ENCODE data around the gene TAF11L14. TPM values are rescaled to one million over a fixed set of nuclear protein-coding genes. Genes with fewer than 3 reads are reported as not detected.

The TAF11L14 gene
- total and polyA plus RNA-seq, 2 of the 4 experiments (the other 2 are of a cell fraction): not detected

DNA sequence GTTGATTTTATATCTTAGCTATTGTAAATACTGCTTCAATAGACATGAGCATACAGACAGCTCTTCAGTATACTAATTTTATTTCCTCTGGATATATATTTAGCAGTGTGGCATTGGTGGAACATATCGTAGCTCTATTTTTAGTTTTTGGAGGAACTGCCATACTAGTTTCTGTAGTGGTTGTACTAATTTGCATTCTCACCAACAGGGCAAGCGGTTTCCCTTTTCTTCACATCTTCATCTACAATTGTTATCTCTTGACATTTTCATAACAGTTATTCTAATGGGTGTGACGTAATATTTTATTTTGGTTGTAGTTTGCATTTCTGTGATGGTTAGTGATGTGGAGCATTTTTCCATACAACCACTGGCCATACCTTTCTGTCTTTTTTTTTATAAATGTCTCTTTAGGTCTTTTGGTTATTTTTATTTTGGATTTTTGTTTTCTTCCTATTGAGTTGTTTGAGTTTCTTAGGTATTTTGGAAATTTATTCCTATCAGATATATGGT lies 32.5 kb downstream of the TAF11L14 start:
- TF ChIP-seq, protein P1, sequence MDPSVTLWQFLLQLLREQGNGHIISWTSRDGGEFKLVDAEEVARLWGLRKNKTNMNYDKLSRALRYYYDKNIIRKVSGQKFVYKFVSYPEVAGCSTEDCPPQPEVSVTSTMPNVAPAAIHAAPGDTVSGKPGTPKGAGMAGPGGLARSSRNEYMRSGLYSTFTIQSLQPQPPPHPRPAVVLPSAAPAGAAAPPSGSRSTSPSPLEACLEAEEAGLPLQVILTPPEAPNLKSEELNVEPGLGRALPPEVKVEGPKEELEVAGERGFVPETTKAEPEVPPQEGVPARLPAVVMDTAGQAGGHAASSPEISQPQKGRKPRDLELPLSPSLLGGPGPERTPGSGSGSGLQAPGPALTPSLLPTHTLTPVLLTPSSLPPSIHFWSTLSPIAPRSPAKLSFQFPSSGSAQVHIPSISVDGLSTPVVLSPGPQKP (IDR thresholded peaks at IDR 0.05; ENCODE audit: borderline replicate concordance, low read depth, low read length): no peak
- Histone ChIP-seq H4K91ac (ENCODE audit: insufficient read depth, low read depth, low read length) (no peak overlapping the region), H2BK20ac (ENCODE audit: low read depth, low read length) (no peak overlapping the region), H3K9ac (ENCODE audit: low read depth, low read length) (no peak overlapping the region), H3K56ac (ENCODE audit: extremely low read depth, insufficient read depth, low read length) (no peak overlapping the region), H3K27me3 (ENCODE audit: control insufficient read depth, insufficient read depth, low read length) (no peaks in the 10 kb centered on the region), H3K4ac (ENCODE audit: low read depth, low read length) (no peak overlapping the region), H2BK120ac (ENCODE audit: low read depth, low read length) (no peak overlapping the region), H2AK5ac (ENCODE audit: low read depth, low read length) (no peak overlapping the region), H3K4me3 (ENCODE audit: insufficient read depth, low read depth, low read length) (no peak overlapping the region), H3K79me1 (ENCODE audit: low read depth in 1 of 2, low read length in 2 of 2) (no peaks in the 10 kb centered on the region), H3K23ac (ENCODE audit: low read depth, low read length) (no peak overlapping the region), H3K9me1 (ENCODE audit: insufficient read depth, low read length) (no peaks in the 10 kb centered on the region), H3K9me3 (ENCODE audit: control insufficient read depth, insufficient read depth, low read length) (no peaks in the 10 kb centered on the region), H3K4me2 (ENCODE audit: low read depth, low read length) (no peak overlapping the region), H4K20me1 (ENCODE audit: insufficient read depth, low read length) (no peaks in the 10 kb centered on the region), H2AK9ac (replicated peaks; ENCODE audit: low read depth, low read length, poor library complexity) (no peak overlapping the region), H3K4me1 (ENCODE audit: control insufficient read depth, insufficient read depth, low read length) (no peaks in the 10 kb centered on the region), H3K27ac (ENCODE audit: insufficient read depth, low read length) (no peak overlapping the region), H2AFZ (replicated peaks; ENCODE audit: low read length, poor library complexity) (no peak overlapping the region), H4K5ac (ENCODE audit: low read depth, low read length) (no peak overlapping the region), H4K8ac (ENCODE audit: low read depth in 2 of 2, low read length in 2 of 2) (no peak overlapping the region), H3K14ac (replicated peaks; ENCODE audit: low read depth, low read length) (no peak overlapping the region), H3K18ac (ENCODE audit: low read depth, low read length) (no peak overlapping the region), H2BK15ac (ENCODE audit: low read depth, low read length) (no peak overlapping the region), H2BK5ac (ENCODE audit: low read depth, low read length, poor library complexity, severe bottlenecking) (no peak overlapping the region), H3K36me3 (ENCODE audit: control insufficient read depth, insufficient read depth, low read length) (no peaks in the 10 kb centered on the region)
- DNase-seq: no peak
- no peak for ATAC-seq (ENCODE audit: low read depth)
- intact Hi-C loops (cut with micrococcal nuclease): no loop called here
- CTCF ChIA-PET: no interaction called here
- POLR2A ChIA-PET (ENCODE audit: unreplicated experiment): no interaction called here
- no TSS peak for BruUV-seq (replicated peaks)
- WGBS, 2 experiments (ENCODE audit: extremely low coverage in 2 of 2, insufficient read length in 1 of 2): no CpG with 5 or more reads among the region's 3 CpGs
- in situ Hi-C loops (cut with MboI; ENCODE audit: low sequenced_read_pairs): no loop called here
- dilution Hi-C loops (cut with HindIII; ENCODE audit: low sequenced_read_pairs, unreplicated experiment): no loop called here
